HG03520 (cell line): ENCODE results near the gene C2orf81.
A peak's percentile ranks its signal among the peaks of the same experiment; 100 is the strongest.
"Not testable (repeated sequence)": the region's sequence is repeated elsewhere in the genome, so short reads cannot be mapped to it uniquely, and the experiment has no call there.

Source experiments
- ATAC-seq: cut with Tn5 transposase; IDR thresholded peaks from one replicate; pipeline ENCODE4 v1.9.1; 2021; ENCODE audit warnings: mild to moderate bottlenecking, moderate library complexity; ENCODE audit not compliant: unreplicated experiment

C2orf81 gene

GRCh38 chr2:74444498-74445318 is 23.3 kb upstream of the C2orf81 start:
- no peak for ATAC-seq

- not testable (repeated sequence) for ATAC-seq
Measured at GRCh38 chr2:74442483-74443297, 21.3 kb upstream of the C2orf81 start.

GRCh38 chr2:74441690-74442482 is 20.5 kb upstream of the C2orf81 start, which contains the start of gene RTKN:
Gene RTKN (minus strand): TSS chr2:74441937. CDS start chr2:74441816, 121 bp downstream.
- no peak for ATAC-seq

GRCh38 chr2:74441170-74441689 is 19.8 kb upstream of the C2orf81 start:
- ATAC-seq, result no peak

GRCh38 chr2:74440378-74441169 is 19.2 kb upstream of the C2orf81 start:
- ATAC-seq, result peak; percentile 83

GRCh38 chr2:74439803-74440377 is 18.5 kb upstream of the C2orf81 start:
- no peak for ATAC-seq

GRCh38 chr2:74439373-74439772 is 18.0 kb upstream of the C2orf81 start:
- no peak for ATAC-seq

- ATAC-seq, result no peak
Measured at GRCh38 chr2:74438248-74438647, 16.8 kb upstream of the C2orf81 start.

GRCh38 chr2:74436848-74437695 is 15.7 kb upstream of the C2orf81 start:
- ATAC-seq, result no peak

GRCh38 chr2:74436111-74436805 is 14.8 kb upstream of the C2orf81 start:
- ATAC-seq, result no peak

- ATAC-seq, result no peak
Measured at GRCh38 chr2:74430502-74430901, 9.1 kb upstream of the C2orf81 start.

- ATAC-seq, result no peak
Measured at GRCh38 chr2:74429487-74430451, 8.3 kb upstream of the C2orf81 start.

- ATAC-seq, result no peak
Measured at GRCh38 chr2:74428675-74429074, 7.3 kb upstream of the C2orf81 start.

GRCh38 chr2:74427551-74427950 is 6.1 kb upstream of the C2orf81 start:
- no peak for ATAC-seq

- ATAC-seq, result no peak
Measured at GRCh38 chr2:74426181-74426758, 4.9 kb upstream of the C2orf81 start.

- no peak for ATAC-seq
Measured at GRCh38 chr2:74425523-74425922, 4.1 kb upstream of the C2orf81 start.

- no peak for ATAC-seq
Measured at GRCh38 chr2:74424995-74425406, 3.6 kb upstream of the C2orf81 start.
